GM12878 (cell line): Measurements from ENCODE around the gene ITPRIP. TPM values are rescaled to one million over a fixed set of nuclear protein-coding genes. Genes with fewer than 3 reads are reported as not detected.

Experiments
- ATAC-seq: fragments of 200-7000 bp; cut with Tn5 transposase; 3 replicates; pipeline ENCODE4 v1.9.1; 2020; ENCODE audit warnings: mild to moderate bottlenecking, moderate library complexity
- BruUV-seq: library from RNA; stranded (reverse); fragments of 400-500 nt; replicated peaks from 2 replicates; lab custom pipeline; 2021; lab: Mats Ljungman, UMichigan
- CTCF ChIA-PET: fragments of 300-600 bp; sonication (Branson Sonifier 250); formaldehyde crosslinking; extraction: SDS; loops from one replicate; lab custom pipeline; 2021; ENCODE audit warnings: inconsistent platforms; lab: Yijun Ruan, JAX
- POLR2A ChIA-PET: fragments of 350-600 bp; formaldehyde crosslinking; extraction: SDS; loops from one replicate; lab custom pipeline; 2021; ENCODE audit warnings: inconsistent platforms; lab: Charles Lee
- RAD21 ChIA-PET: fragments of 300-600 bp; sonication (Branson Sonifier 250); formaldehyde crosslinking; loops from one replicate; lab custom pipeline; 2023; ENCODE audit warnings: antibody characterized with exemption; ENCODE audit not compliant: unreplicated experiment; lab: Charles Lee
- SMC1A ChIA-PET: fragments of 300-600 bp; sonication (Branson Sonifier 250); formaldehyde crosslinking; loops from one replicate; lab custom pipeline; 2023; ENCODE audit not compliant: unreplicated experiment, uncharacterized antibody; lab: Charles Lee
- DNase-seq: peaks from one replicate; pipeline ENCODE4 v3.0.0-alpha.2; 2011; ENCODE audit warnings: low read depth, low spot score
- FAIRE-seq: peaks from 3 replicates; lab custom pipeline; 2011; peaks lifted over from hg19 to GRCh38; lab: Jason Lieb, UNC
- H2AFZ ChIP-seq: 2 replicates; pipeline ENCODE4 v1.6.0; 2011; ENCODE audit warnings: low read depth, low read length, control low read depth; ENCODE audit not compliant: control insufficient read depth
- H3K27ac ChIP-seq: 2 replicates; pipeline ENCODE4 v1.5.1; 2011; ENCODE audit warnings: control low read depth; ENCODE audit not compliant: control insufficient read depth, insufficient read depth
- H3K27me3 ChIP-seq, 2 experiments: replicated peaks in 1 of 2; 2 replicates each; pipeline versions ENCODE4 v1.6.0 to v1.6.1; 2011; ENCODE audit warnings: low read length in 1 of 2; ENCODE audit not compliant: control insufficient read depth in 2 of 2, insufficient read depth in 2 of 2
- H3K36me3 ChIP-seq, 2 experiments: 2 replicates each; pipeline ENCODE4 v1.5.1; 2011; ENCODE audit warnings: low read length in 1 of 2; ENCODE audit not compliant: control insufficient read depth in 2 of 2, insufficient read depth in 2 of 2
- H3K4me1 ChIP-seq: 2 replicates; pipeline ENCODE4 v1.6.1; 2011; ENCODE audit warnings: mild to moderate bottlenecking, low read length, moderate library complexity, mixed read lengths; ENCODE audit not compliant: control insufficient read depth, insufficient read depth
- H3K4me2 ChIP-seq: 2 replicates; pipeline ENCODE4 v1.6.0; 2011; ENCODE audit warnings: control low read depth; ENCODE audit not compliant: control insufficient read depth, insufficient read depth
- H3K4me3 ChIP-seq: fragments of 200-600 bp; sonication (generic); 2 replicates; pipeline ENCODE4 v1.5.1; 2016
- H3K79me2 ChIP-seq: 2 replicates; pipeline ENCODE4 v1.6.0; 2011; ENCODE audit warnings: low read length; ENCODE audit not compliant: control insufficient read depth, insufficient read depth
- H3K9ac ChIP-seq: 2 replicates; pipeline ENCODE4 v1.8.0; 2011; ENCODE audit warnings: low read length, control low read depth, mixed read lengths; ENCODE audit not compliant: control insufficient read depth, insufficient read depth
- H3K9me3 ChIP-seq: replicated peaks from 3 replicates; pipeline ENCODE4 v1.5.1; 2011; ENCODE audit warnings: mild to moderate bottlenecking, low read length; ENCODE audit not compliant: control insufficient read depth, insufficient read depth
- H4K20me1 ChIP-seq: 2 replicates; pipeline ENCODE4 v1.6.0; 2011; ENCODE audit not compliant: control insufficient read depth, insufficient read depth
- BRCA1 ChIP-seq: IDR thresholded peaks from 2 replicates; pipeline ENCODE4 v1.6.1; 2011; ENCODE audit warnings: low read depth, low read length, improper control_type of control experiment
- GATAD2B ChIP-seq: fragments of 450-650 bp; conservative IDR thresholded peaks from 2 replicates; pipeline ENCODE4 v1.6.1; 2017; ENCODE audit warnings: low read depth, mild to moderate bottlenecking, moderate library complexity
- NR2C1 ChIP-seq: fragments of 450-650 bp; IDR thresholded peaks from 2 replicates; pipeline ENCODE4 v1.6.1; 2017; ENCODE audit warnings: antibody characterized with exemption, mild to moderate bottlenecking, moderate library complexity
- SMARCA5 ChIP-seq: fragments of 450-650 bp; IDR thresholded peaks from 2 replicates; pipeline ENCODE4 v1.6.1; 2017; ENCODE audit warnings: mild to moderate bottlenecking
- SP1 ChIP-seq: IDR thresholded peaks from one replicate; pipeline ENCODE4 v1.6.1; 2011; ENCODE audit warnings: low read depth, low read length
- TBL1XR1 ChIP-seq: IDR thresholded peaks from 2 replicates; pipeline ENCODE4 v1.6.1; 2012; ENCODE audit warnings: low read depth, low read length, improper control_type of control experiment
- WRNIP1 ChIP-seq: IDR thresholded peaks from 2 replicates; pipeline ENCODE4 v1.6.1; 2011; ENCODE audit warnings: low read depth, low read length, improper control_type of control experiment, borderline replicate concordance
- WGBS: methylation state at CpG from one replicate; pipeline ENCODE4 v1.1.6; 2016; ENCODE audit warnings: low lambda C conversion rate; ENCODE audit not compliant: insufficient replicate concordance, insufficient coverage; ENCODE audit errors: missing lambda C conversion rate; 5-methylcytosine and 5-hydroxymethylcytosine counted together
- in situ Hi-C: fragments of 300-500 bp; cut with MboI; formaldehyde crosslinking; loops from 9 replicates; pipeline ENCODE4 v1.14.3; 2018; ENCODE audit warnings: mixed read lengths
- intact Hi-C: fragments of 100-400 bp; cut with micrococcal nuclease; formaldehyde crosslinking; loops from one replicate; pipeline ENCODE4 v1.14.2; 2022; ENCODE audit not compliant: unreplicated experiment
- polyA plus RNA-seq, 11 experiments: library from polyadenylated mRNA; depleted of rRNA in 4 of 11; unstranded in 6 of 11; stranded (reverse) in 5 of 11; fragments of >200 nt; fragmentation: Nextera tagmentation in 4 of 11; fragmentation: Illumina TruSeq in 1 of 11; extraction: Ambion mirVana in 4 of 11; extraction: Trizol in 1 of 11; gene quantifications; 1 replicate in 1 of 11; 2 replicates in 10 of 11; pipeline versions ENCODE4 v1.2.1 to v1.2.3, GENCODE V29; 2011 to 2016; ENCODE audit warnings: inconsistent platforms in 2 of 11, missing spikeins in 2 of 11, low read depth in 1 of 11
- total RNA-seq, 4 experiments: library from RNA; depleted of rRNA in 3 of 4; stranded (reverse); fragments of >200 nt in 3 of 4; fragmentation: Illumina TruSeq in 1 of 4; extraction: Trizol in 1 of 4; gene quantifications; 2 replicates each; pipeline versions ENCODE4 v1.2.1 to v1.2.3, GENCODE V29; 2013 to 2021
- TF ChIP-seq, protein P1 (sequence below): fragments of 450-650 bp; IDR thresholded peaks from 2 replicates; pipeline ENCODE4 v1.6.1; 2018; ENCODE audit warnings: borderline replicate concordance, mild to moderate bottlenecking; ENCODE audit not compliant: partially characterized antibody
- TF ChIP-seq, protein P2 (sequence below): fragments of 450-650 bp; IDR thresholded peaks from 2 replicates; pipeline ENCODE4 v1.6.1; 2017; ENCODE audit warnings: mild to moderate bottlenecking
- TF ChIP-seq, protein P3 (sequence below): fragments of 450-650 bp; IDR thresholded peaks from 2 replicates; pipeline ENCODE4 v1.6.1; 2017; ENCODE audit warnings: mild to moderate bottlenecking, moderate library complexity

ITPRIP gene
- total and polyA plus RNA-seq, 10 of the 15 experiments (the other 5 are each of a cell fraction or from before 2014, with no cell fraction given): 0.82 to 10.4 (median 5.9) TPM

DNA sequence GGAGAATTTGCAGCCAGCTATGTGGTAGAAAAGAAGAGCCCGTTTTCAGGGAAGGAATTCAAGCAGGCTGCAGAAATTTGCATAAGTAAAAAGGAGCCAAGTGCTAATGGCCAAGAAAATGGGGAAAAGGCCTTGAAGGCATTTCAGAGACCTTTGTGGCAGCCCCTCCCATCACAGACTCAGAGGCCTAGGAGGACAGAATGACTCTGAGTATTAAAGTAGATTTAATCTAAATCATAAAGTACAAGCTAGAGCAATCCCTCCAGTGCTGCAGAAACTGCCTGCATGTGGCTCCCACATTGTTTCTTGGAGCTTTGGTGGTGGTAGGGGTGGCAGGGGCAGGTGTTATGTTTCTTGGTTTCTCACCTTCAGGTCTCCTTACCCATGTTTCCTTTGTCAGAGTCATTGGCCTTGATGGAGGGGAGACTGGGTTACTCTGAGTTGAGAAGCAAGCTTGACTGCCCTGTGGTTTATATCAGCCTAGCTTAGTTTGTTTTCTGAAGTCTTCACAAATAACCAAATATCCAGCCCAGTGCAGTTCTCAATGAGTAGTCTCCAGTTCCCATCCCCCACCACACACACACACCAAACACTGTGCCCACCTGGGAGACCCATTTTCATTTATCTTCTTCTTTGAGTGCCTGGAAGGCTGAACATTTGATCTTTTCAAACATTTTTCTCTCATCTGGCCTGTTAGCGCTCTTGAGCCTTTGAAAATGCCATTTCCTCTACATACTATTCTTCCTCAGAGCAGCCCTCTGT, 34.5 kb downstream of the ITPRIP start:
- peaks cover 0 to 2% of the 10 kb centered on the region in 2 experiments; a peak in 1 of 4 replicates for H3K27me3 ChIP-seq
- ChIA-PET RAD21 (interaction anchor here (0.8 to 9.0 kb wide), 3 partner anchors 11 to 48 kb away, joined by 3 to 137 read pairs (median 3); partner anchors contain the start of gene CFAP58), CTCF (interaction anchor here (1.3 to 13.3 kb wide), 5 partner anchors 8 to 47 kb away, joined by 3 to 419 read pairs (median 27); partner anchors contain the start of genes CFAP58 and ITPRIP), POLR2A (interaction anchor here (1.6 kb wide), 1 partner anchor 48 kb away, joined by 3 read pairs; no protein-coding TSS in a partner anchor), SMC1A (interaction anchor here (0.9 to 7.3 kb wide), 4 partner anchors 9 to 46 kb away, joined by 3 to 187 read pairs (median 6); partner anchors contain the start of gene CFAP58)
- no TSS peak for BruUV-seq
- no peak for ATAC-seq
- H2AFZ ChIP-seq: no peak overlapping the region
- DNase-seq: no peak
- WGBS: 50% methylated on average over 2 of the region's 2 CpGs
- H3K4me3 ChIP-seq: no peak overlapping the region
- no peaks in the 10 kb centered on the region for H4K20me1 ChIP-seq
- H3K4me1 ChIP-seq: peaks cover 23% of the 10 kb centered on the region
- intact Hi-C loops: no loop called here
- H3K27ac ChIP-seq: no peak overlapping the region
- no peak for FAIRE-seq
- no peak overlapping the region for H3K9ac ChIP-seq
- no peaks in the 10 kb centered on the region for H3K79me2 ChIP-seq
- H3K36me3 ChIP-seq: peaks cover 0 to 2% of the 10 kb centered on the region in 2 experiments; a peak in 1 of 4 replicates
- in situ Hi-C loops: no loop called here
- no peak overlapping the region for H3K4me2 ChIP-seq
- H3K9me3 ChIP-seq: no peaks in the 10 kb centered on the region; the same call in 2 of the 3 replicates
- TF ChIP-seq, protein P1, sequence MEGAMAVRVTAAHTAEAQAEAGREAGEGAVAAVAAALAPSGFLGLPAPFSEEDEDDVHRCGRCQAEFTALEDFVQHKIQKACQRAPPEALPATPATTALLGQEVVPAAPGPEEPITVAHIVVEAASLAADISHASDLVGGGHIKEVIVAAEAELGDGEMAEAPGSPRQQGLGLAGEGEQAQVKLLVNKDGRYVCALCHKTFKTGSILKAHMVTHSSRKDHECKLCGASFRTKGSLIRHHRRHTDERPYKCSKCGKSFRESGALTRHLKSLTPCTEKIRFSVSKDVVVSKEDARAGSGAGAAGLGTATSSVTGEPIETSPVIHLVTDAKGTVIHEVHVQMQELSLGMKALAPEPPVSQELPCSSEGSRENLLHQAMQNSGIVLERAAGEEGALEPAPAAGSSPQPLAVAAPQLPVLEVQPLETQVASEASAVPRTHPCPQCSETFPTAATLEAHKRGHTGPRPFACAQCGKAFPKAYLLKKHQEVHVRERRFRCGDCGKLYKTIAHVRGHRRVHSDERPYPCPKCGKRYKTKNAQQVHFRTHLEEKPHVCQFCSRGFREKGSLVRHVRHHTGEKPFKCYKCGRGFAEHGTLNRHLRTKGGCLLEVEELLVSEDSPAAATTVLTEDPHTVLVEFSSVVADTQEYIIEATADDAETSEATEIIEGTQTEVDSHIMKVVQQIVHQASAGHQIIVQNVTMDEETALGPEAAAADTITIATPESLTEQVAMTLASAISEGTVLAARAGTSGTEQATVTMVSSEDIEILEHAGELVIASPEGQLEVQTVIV: no peak
- TF ChIP-seq BRCA1 (no peak), TBL1XR1 (no peak), SP1 (no peak), WRNIP1 (no peak), NR2C1 (no peak), SMARCA5 (no peak), GATAD2B (no peak)
- TF ChIP-seq, protein P2, sequence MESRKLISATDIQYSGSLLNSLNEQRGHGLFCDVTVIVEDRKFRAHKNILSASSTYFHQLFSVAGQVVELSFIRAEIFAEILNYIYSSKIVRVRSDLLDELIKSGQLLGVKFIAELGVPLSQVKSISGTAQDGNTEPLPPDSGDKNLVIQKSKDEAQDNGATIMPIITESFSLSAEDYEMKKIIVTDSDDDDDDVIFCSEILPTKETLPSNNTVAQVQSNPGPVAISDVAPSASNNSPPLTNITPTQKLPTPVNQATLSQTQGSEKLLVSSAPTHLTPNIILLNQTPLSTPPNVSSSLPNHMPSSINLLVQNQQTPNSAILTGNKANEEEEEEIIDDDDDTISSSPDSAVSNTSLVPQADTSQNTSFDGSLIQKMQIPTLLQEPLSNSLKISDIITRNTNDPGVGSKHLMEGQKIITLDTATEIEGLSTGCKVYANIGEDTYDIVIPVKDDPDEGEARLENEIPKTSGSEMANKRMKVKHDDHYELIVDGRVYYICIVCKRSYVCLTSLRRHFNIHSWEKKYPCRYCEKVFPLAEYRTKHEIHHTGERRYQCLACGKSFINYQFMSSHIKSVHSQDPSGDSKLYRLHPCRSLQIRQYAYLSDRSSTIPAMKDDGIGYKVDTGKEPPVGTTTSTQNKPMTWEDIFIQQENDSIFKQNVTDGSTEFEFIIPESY: no peak
- TF ChIP-seq, protein P3, sequence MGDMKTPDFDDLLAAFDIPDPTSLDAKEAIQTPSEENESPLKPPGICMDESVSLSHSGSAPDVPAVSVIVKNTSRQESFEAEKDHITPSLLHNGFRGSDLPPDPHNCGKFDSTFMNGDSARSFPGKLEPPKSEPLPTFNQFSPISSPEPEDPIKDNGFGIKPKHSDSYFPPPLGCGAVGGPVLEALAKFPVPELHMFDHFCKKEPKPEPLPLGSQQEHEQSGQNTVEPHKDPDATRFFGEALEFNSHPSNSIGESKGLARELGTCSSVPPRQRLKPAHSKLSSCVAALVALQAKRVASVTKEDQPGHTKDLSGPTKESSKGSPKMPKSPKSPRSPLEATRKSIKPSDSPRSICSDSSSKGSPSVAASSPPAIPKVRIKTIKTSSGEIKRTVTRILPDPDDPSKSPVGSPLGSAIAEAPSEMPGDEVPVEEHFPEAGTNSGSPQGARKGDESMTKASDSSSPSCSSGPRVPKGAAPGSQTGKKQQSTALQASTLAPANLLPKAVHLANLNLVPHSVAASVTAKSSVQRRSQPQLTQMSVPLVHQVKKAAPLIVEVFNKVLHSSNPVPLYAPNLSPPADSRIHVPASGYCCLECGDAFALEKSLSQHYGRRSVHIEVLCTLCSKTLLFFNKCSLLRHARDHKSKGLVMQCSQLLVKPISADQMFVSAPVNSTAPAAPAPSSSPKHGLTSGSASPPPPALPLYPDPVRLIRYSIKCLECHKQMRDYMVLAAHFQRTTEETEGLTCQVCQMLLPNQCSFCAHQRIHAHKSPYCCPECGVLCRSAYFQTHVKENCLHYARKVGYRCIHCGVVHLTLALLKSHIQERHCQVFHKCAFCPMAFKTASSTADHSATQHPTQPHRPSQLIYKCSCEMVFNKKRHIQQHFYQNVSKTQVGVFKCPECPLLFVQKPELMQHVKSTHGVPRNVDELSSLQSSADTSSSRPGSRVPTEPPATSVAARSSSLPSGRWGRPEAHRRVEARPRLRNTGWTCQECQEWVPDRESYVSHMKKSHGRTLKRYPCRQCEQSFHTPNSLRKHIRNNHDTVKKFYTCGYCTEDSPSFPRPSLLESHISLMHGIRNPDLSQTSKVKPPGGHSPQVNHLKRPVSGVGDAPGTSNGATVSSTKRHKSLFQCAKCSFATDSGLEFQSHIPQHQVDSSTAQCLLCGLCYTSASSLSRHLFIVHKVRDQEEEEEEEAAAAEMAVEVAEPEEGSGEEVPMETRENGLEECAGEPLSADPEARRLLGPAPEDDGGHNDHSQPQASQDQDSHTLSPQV: no peak
